GM18505 (cell line): ENCODE data around the gene ZFYVE28.

Experiments used
- ATAC-seq: cut with Tn5 transposase; IDR thresholded peaks from one replicate; pipeline ENCODE4 v1.9.1; 2021; ENCODE audit not compliant: unreplicated experiment
- POLR2A ChIP-seq: IDR thresholded peaks from 4 replicates; pipeline ENCODE4 v1.6.1; 2011; ENCODE audit warnings: borderline replicate concordance; ENCODE audit not compliant: insufficient read depth, insufficient read length; ENCODE audit errors: extremely low read depth

The ZFYVE28 gene

DNA sequence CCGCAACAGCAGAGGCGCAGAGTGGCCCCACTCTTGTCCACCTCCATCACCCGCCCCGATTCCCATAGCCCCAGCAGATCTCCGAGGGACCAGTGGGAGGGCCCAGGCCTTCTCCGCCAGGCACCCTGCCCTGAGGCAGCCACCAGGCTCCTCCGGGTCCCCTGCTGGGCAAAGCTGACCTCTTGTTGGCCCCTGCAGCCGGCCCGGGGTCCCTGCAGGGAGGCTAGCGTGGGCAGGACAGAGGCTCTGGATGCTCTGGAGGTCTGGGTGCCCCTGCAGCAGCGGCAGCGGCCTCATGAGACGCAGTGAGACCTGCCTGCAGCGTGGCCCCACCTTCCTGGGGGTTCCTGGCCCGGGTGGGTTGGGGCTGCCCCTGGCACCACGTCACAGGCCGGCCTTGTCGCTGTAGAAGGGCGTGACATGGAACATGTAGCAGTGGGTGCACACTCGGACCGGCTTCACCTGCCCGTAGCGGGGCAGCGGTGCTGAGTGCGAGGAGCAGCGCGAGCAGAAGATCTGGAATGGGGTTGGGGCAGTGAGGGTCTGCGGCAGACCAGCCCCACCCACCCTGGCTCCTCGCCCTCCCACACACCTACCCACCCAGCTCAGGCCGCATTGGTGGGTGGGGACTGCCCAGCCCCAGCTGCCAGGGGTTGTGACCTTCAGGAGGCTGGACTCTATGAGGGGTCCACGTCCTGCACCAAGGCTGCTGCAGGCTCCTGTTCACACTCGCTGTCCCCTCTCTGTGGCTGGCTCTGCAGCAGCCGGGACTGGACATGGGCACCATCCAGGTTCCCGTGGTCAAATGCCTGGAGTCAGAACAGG, 147.9 kb downstream of the ZFYVE28 start:
- ATAC-seq = no peak

DNA sequence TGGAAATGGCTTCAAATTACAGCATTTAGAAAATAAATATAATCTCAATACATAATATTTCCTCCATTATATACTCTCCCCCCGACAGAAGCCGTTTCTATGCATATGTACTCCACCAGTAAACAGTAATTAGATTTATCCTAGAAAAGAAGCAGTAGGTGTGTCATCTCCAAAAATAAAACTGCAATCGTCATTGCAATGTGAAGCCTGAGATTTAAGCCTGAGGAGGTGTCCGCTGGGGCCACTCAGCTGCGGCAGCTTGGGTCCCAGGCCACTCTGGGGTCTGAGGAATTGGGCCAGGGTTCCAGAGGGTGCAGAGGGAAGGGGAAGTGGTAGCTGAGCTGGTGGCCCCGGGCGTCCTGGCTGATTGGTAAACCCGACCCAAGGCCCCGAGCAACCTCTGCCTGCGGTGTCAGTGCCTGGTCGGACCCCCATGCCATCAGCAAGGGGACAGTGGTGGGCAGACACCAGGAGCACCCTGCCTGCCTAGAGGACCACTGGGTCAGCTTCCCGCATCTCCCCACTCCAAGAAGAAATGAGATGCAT, 148.8 kb downstream of the ZFYVE28 start:
- TF ChIP-seq POLR2A = no peak
- ATAC-seq = no peak

More for the DNA sequence above, 147.9 kb downstream of the ZFYVE28 start:
- TF ChIP-seq POLR2A = no peak

DNA sequence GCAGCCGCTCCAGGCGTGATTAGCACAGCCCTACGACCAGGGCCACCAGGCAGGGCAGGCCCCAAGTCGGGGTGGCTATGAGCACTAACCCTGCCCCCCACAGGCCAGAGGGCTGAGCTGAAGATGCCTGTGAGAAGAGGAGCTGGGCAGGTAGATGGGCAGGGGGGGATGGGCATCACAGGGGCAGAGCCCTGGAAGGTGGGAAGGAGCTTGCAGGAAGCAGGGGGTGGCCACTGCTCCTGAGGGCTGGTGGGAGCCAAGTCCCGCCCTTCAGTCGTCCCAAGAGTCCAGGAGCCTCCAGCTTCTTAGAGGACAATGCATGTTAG, 149.3 kb downstream of the ZFYVE28 start:
- no peak for ATAC-seq
- TF ChIP-seq POLR2A = no peak

DNA sequence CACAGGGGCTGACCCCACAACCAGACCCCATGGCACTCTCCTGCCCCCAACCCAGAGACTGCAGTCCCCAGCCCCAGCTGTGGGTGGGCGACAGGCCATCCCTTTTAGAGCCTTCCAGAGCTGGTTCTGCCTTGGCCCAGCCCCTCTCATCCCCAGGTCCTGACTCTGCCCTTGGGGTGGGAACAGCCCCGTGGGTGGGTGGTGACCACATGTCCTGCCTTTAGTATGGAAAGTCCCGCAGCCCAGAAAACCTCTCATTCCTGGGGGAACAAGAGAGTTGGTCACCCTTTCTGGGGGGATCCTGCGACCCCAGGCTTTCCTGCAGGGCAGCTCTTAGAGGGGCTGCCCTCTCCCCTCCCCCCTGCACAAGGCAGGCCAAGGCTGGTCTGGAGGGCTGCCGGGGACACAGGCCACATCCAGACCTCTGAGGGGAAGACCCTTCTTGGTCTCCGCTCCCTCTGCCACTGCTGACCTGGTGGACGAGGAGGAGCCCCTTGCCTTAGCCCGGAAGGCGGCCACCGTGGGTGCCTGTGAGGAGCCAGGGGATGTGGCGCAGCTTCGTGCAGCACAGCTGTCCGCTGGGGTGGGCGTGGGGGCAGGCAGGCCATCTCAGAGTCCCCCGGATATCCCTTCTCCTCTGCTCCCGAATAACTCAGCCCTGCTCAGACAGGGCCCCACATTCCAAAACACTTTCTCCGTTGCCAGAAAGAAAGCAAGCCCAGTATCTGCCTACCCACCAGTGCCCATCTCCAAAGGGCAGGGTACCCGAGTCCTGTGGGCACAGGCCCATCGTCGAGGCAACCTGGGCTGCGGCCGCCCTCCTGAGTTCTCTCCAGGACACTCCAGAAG, 149.9 kb downstream of the ZFYVE28 start:
- no peak for TF ChIP-seq POLR2A
- ATAC-seq = no peak

DNA sequence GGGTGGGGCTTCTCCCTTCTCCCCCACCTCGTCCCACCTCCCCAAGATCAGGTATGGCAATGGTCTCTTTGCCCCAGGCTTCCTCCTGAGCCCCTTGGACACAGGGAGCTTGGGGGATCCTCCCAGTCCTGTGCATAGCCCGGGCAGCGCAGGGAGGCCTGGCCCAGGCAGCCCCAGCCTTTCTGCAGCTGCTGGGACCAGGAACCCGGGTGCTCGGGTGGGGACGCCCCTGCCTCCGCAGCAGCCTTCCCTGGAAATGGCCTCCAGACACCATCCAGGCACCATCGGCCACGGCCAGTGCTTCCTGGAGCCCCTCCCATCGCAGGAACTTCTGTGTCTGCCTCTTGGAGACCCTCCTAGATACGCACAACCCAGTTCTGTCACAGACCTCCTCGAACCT, 150.6 kb downstream of the ZFYVE28 start:
- TF ChIP-seq POLR2A = no peak
- ATAC-seq = no peak

DNA sequence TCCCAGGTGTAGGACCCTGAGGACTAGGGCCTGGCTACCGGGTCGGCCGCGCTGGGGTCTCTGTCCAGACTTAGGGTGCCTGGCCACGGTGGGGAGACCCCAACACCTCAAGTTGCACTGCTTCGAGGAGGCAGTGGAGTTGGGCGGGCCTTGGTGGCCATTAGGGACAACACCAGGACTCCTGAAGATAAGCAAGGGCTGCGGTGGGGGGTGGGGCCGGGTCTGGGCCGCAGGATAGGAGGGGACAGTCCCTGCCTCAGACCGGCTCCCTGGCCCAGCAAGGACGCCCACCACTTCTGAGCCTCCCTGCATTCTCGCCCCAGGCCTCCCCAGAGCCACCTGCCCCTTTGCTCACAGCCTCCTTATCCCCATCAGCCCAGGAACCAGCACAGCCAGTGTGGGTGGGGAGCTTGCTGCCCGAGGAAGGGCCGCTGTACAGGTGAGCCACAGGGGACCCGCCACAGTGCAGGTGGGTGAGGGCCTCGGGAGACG, 151.1 kb downstream of the ZFYVE28 start:
- no peak for ATAC-seq
- TF ChIP-seq POLR2A = no peak

DNA sequence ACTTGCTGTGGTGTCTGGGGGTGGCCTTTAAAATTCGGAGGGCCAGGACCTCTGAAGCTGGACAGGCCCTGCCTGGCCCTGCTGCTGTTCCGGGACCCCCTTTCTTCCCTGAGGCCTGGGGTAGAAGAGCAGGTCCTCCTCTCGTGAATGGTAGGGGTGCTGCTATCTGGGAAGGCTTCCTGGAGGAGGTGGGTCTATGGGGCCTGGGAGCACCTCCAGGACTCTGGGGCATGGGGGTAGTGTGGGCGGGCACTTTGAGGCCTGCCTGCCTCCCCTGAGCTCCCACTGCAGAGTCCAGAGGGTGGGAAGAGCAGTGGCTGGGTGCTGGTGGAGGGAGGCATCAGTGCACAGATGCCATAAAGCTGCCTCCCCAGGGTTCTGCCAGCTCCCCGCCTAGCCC, 151.6 kb downstream of the ZFYVE28 start:
- no peak for ATAC-seq
- no peak for TF ChIP-seq POLR2A

DNA sequence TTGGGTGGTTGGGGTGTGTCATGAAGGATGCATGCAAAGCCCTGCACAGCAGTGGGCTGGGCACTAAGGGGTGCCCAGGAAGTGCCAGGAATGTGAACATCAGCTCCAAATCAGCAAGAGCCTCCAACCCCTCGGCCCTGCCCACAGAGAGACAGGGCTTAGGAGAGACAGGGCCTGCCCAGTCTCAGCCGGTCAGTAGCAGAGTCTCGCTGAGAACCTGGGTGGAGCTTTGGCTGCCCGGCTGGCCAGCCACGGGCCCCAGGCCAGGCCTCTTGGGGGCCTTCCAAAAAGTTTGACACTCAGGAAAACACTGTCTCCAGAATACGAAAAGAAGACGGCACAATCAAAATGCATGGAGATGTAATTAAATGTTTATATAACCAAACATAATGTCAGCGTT, 152.3 kb downstream of the ZFYVE28 start:
- no peak for ATAC-seq
- TF ChIP-seq POLR2A = no peak

DNA sequence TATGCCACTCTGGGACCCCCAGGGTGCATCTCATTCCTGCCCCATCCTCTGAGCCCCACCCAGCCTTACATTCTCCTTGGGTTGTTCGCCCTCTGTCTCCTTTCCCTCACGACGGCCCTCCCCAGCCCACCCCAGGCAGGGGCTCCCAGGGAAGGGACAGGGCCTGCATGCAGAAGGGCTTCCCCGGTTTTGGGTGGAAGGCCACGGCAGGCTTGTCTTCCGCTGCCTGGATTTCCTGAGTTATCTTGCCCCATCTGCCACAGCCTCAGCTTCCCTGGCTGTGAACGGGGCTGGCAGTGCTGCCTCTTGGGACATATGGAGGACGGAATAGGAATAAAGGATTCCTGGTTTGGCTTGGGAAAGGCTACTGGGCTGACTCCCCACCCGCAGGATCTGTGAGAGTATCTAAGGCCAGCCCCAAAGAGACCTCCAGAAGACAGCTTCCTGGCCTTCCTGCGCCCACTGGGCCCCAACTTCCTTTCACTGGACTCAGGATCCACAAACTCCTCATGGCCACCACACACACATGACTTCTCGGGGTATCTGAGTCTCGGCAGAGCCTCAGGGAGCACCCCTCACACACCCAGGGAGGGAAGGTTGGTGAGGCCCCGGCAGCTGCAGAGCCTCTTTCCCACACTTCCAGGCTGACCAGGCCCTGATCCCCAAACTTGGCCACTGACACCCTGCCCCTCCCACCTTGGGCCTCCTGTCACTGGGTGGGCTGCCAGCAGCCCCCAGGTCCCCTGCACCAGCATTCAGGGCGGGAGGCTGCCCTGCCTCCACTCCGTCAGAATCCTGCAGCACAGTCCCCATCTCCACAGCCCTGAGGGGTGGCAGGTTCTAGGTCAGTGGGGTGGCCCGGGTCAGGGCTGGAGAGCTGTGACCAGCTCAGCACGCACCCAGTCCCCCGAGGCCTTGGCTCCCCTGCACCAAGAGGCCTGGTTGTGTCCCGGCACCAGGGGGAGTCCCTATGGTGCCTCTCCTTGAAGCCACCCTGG, 153.0 kb downstream of the ZFYVE28 start:
- ATAC-seq = no peak
- TF ChIP-seq POLR2A = no peak

DNA sequence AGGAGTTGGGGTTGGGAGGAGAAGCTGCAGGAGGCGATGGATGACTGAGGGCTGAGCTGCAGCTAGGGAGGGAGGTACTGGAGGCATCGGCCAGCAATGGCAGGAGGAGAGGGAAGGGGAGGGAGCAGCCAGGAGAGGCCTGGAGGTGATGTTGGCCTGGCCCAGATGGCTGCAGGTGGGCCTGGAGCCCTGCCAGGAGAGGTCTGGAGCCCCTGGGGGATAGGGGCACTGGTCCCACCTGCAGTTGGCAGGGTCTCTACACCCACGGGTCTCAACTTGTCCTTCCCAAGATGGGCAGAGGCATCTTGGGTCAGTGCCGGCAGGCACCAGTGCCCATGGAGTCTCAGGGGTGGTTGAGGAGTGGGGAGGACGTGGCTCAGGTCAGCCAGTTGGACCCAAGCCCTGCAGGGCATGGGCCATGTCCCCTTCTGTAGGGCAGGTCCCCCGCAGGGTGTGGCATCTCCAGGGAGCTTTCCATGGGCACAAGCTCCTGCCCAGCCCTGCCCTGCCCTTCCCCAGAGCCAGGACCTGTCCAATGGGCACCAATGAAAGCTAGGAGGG, 153.9 kb downstream of the ZFYVE28 start:
- TF ChIP-seq POLR2A = no peak
- ATAC-seq = no peak

DNA sequence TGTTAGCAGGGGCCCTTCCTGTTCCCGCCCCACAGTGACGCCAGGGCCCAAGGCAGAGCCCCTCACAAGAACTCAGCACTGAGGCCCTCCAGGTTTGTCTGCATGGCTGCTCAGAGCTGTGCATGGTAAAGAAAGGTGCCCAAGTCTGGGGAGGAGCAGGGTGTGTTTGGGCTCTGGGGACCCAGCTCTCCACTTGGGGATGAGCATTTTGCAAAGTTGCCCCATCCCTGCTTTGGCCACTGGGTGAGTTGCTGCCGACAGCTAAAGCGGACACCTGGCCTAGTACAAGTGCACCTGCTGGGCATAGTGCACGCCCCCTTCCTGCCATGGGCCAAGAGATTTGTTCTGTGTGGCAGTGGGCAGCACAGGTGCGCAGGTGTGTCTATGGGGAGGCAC, 154.5 kb downstream of the ZFYVE28 start:
- ATAC-seq = no peak
- no peak for TF ChIP-seq POLR2A

DNA sequence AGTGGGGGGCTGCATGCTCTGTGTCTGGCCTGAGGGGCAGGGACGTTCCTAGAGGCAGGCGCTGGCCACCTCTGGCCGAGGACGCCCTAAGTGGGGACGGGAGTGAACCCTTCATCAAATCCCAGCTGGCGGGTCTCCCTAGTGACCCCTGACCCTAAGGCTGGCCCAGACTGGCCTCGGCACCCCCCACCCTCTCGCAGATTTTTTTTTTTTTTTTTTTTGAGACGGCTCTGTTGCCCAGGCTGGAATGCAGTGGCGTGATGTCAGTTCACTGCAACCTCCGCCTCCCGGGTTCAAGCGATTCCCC, 155.5 kb downstream of the ZFYVE28 start:
- no peak for ATAC-seq
- no peak for TF ChIP-seq POLR2A
